Panc1 (cell line): ENCODE measurements around the gene TANGO2.

Source experiments
- POLR2AphosphoS5 ChIP-seq: IDR thresholded peaks from 2 replicates; pipeline ENCODE4 v1.6.1; 2012; ENCODE audit warnings: mild to moderate bottlenecking, low read depth, low read length, moderate library complexity
- TF ChIP-seq, protein P1 (sequence below): fragments of 450-650 bp; IDR thresholded peaks from 2 replicates; pipeline ENCODE4 v1.5.1; 2017; ENCODE audit warnings: mild to moderate bottlenecking

DNA sequence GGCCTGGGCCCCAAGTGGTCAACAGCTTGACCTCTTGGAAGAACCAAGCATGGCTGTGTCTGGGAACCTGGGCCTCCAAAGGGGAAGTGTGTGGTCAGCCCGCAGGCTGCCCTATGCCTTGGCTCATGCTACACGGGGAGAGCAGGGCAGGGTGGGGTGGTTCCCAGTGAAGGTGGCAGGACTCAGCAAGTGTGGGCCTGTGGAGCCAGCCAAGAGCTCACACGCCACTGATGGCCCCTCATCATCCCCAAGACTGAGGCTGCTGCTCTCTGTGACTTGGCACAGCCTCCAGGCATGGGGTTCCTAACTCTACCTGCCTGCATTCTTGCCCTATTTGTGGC, 43.2 kb downstream of the TANGO2 start:
- TF ChIP-seq, protein P1, sequence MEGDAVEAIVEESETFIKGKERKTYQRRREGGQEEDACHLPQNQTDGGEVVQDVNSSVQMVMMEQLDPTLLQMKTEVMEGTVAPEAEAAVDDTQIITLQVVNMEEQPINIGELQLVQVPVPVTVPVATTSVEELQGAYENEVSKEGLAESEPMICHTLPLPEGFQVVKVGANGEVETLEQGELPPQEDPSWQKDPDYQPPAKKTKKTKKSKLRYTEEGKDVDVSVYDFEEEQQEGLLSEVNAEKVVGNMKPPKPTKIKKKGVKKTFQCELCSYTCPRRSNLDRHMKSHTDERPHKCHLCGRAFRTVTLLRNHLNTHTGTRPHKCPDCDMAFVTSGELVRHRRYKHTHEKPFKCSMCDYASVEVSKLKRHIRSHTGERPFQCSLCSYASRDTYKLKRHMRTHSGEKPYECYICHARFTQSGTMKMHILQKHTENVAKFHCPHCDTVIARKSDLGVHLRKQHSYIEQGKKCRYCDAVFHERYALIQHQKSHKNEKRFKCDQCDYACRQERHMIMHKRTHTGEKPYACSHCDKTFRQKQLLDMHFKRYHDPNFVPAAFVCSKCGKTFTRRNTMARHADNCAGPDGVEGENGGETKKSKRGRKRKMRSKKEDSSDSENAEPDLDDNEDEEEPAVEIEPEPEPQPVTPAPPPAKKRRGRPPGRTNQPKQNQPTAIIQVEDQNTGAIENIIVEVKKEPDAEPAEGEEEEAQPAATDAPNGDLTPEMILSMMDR, result no peak
- no peak for TF ChIP-seq POLR2AphosphoS5
